Mesendoderm (in vitro differentiated cells): ENCODE measurements around the gene ISG20L2.

ENCODE experiments used
- DNase-seq: peaks from one replicate; pipeline ENCODE4 v3.0.0; 2013
- H2AK5ac ChIP-seq: 2 replicates; pipeline ENCODE4 v1.6.1; 2013; ENCODE audit warnings: low read length, inconsistent platforms
- H2BK120ac ChIP-seq: 2 replicates; pipeline ENCODE4 v1.6.1; 2013; ENCODE audit warnings: low read depth, mild to moderate bottlenecking, low read length, moderate library complexity, mixed read lengths
- H2BK15ac ChIP-seq: replicated peaks from 2 replicates; pipeline ENCODE4 v1.6.1; 2013; ENCODE audit warnings: low read depth, mild to moderate bottlenecking, moderate library complexity
- H2BK5ac ChIP-seq: 2 replicates; pipeline ENCODE4 v1.6.1; 2013; ENCODE audit warnings: low read length, inconsistent platforms
- H3K18ac ChIP-seq: 2 replicates; pipeline ENCODE4 v1.6.1; 2013; ENCODE audit warnings: mild to moderate bottlenecking, low read length, mixed read lengths
- H3K23ac ChIP-seq: one replicate; pipeline ENCODE4 v1.6.1; 2013; ENCODE audit warnings: low read length
- H3K27ac ChIP-seq: 2 replicates; pipeline ENCODE4 v1.5.1; 2013; ENCODE audit warnings: low read depth, mild to moderate bottlenecking, inconsistent platforms, low read length, moderate library complexity
- H3K27me3 ChIP-seq: 2 replicates; pipeline ENCODE4 v1.6.1; 2013; ENCODE audit warnings: low read length, control low read depth, mild to moderate bottlenecking, inconsistent platforms; ENCODE audit not compliant: insufficient read depth, poor library complexity
- H3K36me3 ChIP-seq: 2 replicates; pipeline ENCODE4 v1.6.1; 2013; ENCODE audit warnings: low read length, inconsistent platforms; ENCODE audit not compliant: control insufficient read depth, insufficient read depth
- H3K4ac ChIP-seq: one replicate; pipeline ENCODE4 v1.6.1; 2013; ENCODE audit warnings: low read depth, mild to moderate bottlenecking, low read length, moderate library complexity
- H3K4me1 ChIP-seq: 2 replicates; pipeline ENCODE4 v1.6.1; 2013; ENCODE audit warnings: low read depth, low read length, inconsistent platforms; ENCODE audit not compliant: control insufficient read depth
- H3K4me2 ChIP-seq: 2 replicates; pipeline ENCODE4 v1.6.1; 2013; ENCODE audit warnings: low read length
- H3K4me3 ChIP-seq: 2 replicates; pipeline ENCODE4 v1.5.1; 2013; ENCODE audit warnings: mild to moderate bottlenecking, low read length
- H3K56ac ChIP-seq: one replicate; pipeline ENCODE4 v1.6.1; 2013; ENCODE audit warnings: low read length
- H3K79me1 ChIP-seq: 2 replicates; pipeline ENCODE4 v1.6.1; 2013; ENCODE audit warnings: low read length, inconsistent platforms
- H3K79me2 ChIP-seq: 2 replicates; pipeline ENCODE4 v1.6.1; 2013; ENCODE audit warnings: mild to moderate bottlenecking, low read length; ENCODE audit not compliant: control insufficient read depth, insufficient read depth
- H3K9ac ChIP-seq: 2 replicates; pipeline ENCODE4 v1.6.1; 2013; ENCODE audit warnings: low read length, inconsistent platforms
- H4K5ac ChIP-seq: one replicate; pipeline ENCODE4 v1.6.1; 2013; ENCODE audit warnings: low read length
- H4K8ac ChIP-seq: one replicate; pipeline ENCODE4 v1.6.1; 2013; ENCODE audit warnings: low read depth, mild to moderate bottlenecking, control low read depth, low read length, moderate library complexity
- WGBS: extraction: QIAGEN DNeasy Blood & Tissue Kit; methylation state at CpG from one replicate; pipeline ENCODE4 v1.1.7; 2013; ENCODE audit warnings: low lambda C conversion rate, missing lambda C conversion rate; ENCODE audit not compliant: insufficient coverage; ENCODE audit errors: extremely low coverage; 5-methylcytosine and 5-hydroxymethylcytosine counted together

ISG20L2 gene

GRCh38 chr1:156751757-156752481 is 23.4 kb upstream of the ISG20L2 start:
- peaks cover 22% of the 10 kb centered on the region for H3K4me1 ChIP-seq
- peak overlapping the region; percentile 68 for H4K5ac ChIP-seq
- peak; percentile 98 for DNase-seq
- peak overlapping the region; percentile 41 for H3K4me2 ChIP-seq
- peaks cover 5% of the 10 kb centered on the region for H3K79me1 ChIP-seq
- peak overlapping the region; percentile 2 for H2AK5ac ChIP-seq
- H4K8ac ChIP-seq = no peak overlapping the region
- H3K36me3 ChIP-seq = peaks cover 2% of the 10 kb centered on the region
- H3K79me2 ChIP-seq = peaks cover 50% of the 10 kb centered on the region
- no peak overlapping the region for H2BK15ac ChIP-seq
- H3K23ac ChIP-seq = no peak overlapping the region
- peak overlapping the region; percentile 57 for H3K18ac ChIP-seq
- H3K9ac ChIP-seq = peak overlapping the region; percentile 97
- no peaks in the 10 kb centered on the region for H3K27me3 ChIP-seq
- no CpG with 5 or more reads among the region's 68 CpGs for WGBS
- peak overlapping the region; percentile 75 for H2BK5ac ChIP-seq
- H2BK120ac ChIP-seq = peak overlapping the region; percentile 16
- peak overlapping the region; percentile 89 for H3K4me3 ChIP-seq
- H3K56ac ChIP-seq = peak overlapping the region; percentile 98
- peak overlapping the region; percentile 76 for H3K4ac ChIP-seq
- H3K27ac ChIP-seq = peak overlapping the region; percentile 45

GRCh38 chr1:156751451-156751756 is 22.8 kb upstream of the ISG20L2 start, which contains the start of gene HDGF:
HDGF (minus strand) TSS chr1:156751675; CDS start chr1:156751429, 246 bp downstream.
- H3K18ac ChIP-seq = peak within 1 kb of the TSS; percentile 96
- no peak for DNase-seq
- H3K4me1 ChIP-seq = peaks cover 22% of the 10 kb centered on the region
- peak within 1 kb of the TSS; percentile 93 for H3K27ac ChIP-seq
- H2AK5ac ChIP-seq = peak within 1 kb of the TSS; percentile 2
- H3K79me2 ChIP-seq = peaks cover 54% of the 10 kb centered on the region
- peak within 1 kb of the TSS; percentile 95 for H3K23ac ChIP-seq
- peak within 1 kb of the TSS; percentile 88 for H3K4me2 ChIP-seq
- H2BK120ac ChIP-seq = peak within 1 kb of the TSS; percentile 86
- H3K36me3 ChIP-seq = peaks cover 2% of the 10 kb centered on the region
- no peak within 1 kb of the TSS for H2BK15ac ChIP-seq
- peak within 1 kb of the TSS; percentile 75 for H2BK5ac ChIP-seq
- no CpG with 5 or more reads among the region's 48 CpGs for WGBS
- H3K9ac ChIP-seq = peak within 1 kb of the TSS; percentile 97
- no peaks in the 10 kb centered on the region for H3K27me3 ChIP-seq
- H3K79me1 ChIP-seq = peaks cover 5% of the 10 kb centered on the region
- peak within 1 kb of the TSS; percentile 98 for H3K56ac ChIP-seq
- peak within 1 kb of the TSS; percentile 92 for H3K4me3 ChIP-seq
- H4K5ac ChIP-seq = peak within 1 kb of the TSS; percentile 68
- H4K8ac ChIP-seq = peak within 1 kb of the TSS; percentile 31
- peak within 1 kb of the TSS; percentile 96 for H3K4ac ChIP-seq

GRCh38 chr1:156750711-156751450 is 22.3 kb upstream of the ISG20L2 start:
- H3K4ac ChIP-seq = peak overlapping the region; percentile 96
- WGBS = no CpG with 5 or more reads among the region's 64 CpGs
- H3K27ac ChIP-seq = peak overlapping the region; percentile 93
- peaks cover 7% of the 10 kb centered on the region for H3K79me1 ChIP-seq
- no peaks in the 10 kb centered on the region for H3K27me3 ChIP-seq
- peak overlapping the region; percentile 65 for H2BK5ac ChIP-seq
- peaks cover 59% of the 10 kb centered on the region for H3K79me2 ChIP-seq
- peak; percentile 68 for DNase-seq
- peak overlapping the region; percentile 91 for H3K56ac ChIP-seq
- H3K4me1 ChIP-seq = peaks cover 27% of the 10 kb centered on the region
- H2BK15ac ChIP-seq = no peak overlapping the region
- peak overlapping the region; percentile 88 for H3K4me2 ChIP-seq
- H4K8ac ChIP-seq = peak overlapping the region; percentile 31
- peak overlapping the region; percentile 96 for H3K18ac ChIP-seq
- H2AK5ac ChIP-seq = no peak overlapping the region
- H3K9ac ChIP-seq = peak overlapping the region; percentile 93
- peak overlapping the region; percentile 92 for H3K4me3 ChIP-seq
- H2BK120ac ChIP-seq = peak overlapping the region; percentile 86
- peaks cover 2% of the 10 kb centered on the region for H3K36me3 ChIP-seq
- H4K5ac ChIP-seq = no peak overlapping the region
- peak overlapping the region; percentile 95 for H3K23ac ChIP-seq

- H2BK15ac ChIP-seq = no peak overlapping the region
- peak overlapping the region; percentile 88 for H3K4me2 ChIP-seq
- H3K36me3 ChIP-seq = peaks cover 2% of the 10 kb centered on the region
- WGBS = no CpG with 5 or more reads among the region's 5 CpGs
- peak overlapping the region; percentile 96 for H3K4ac ChIP-seq
- H2BK5ac ChIP-seq = peak overlapping the region; percentile 93
- no peak overlapping the region for H4K5ac ChIP-seq
- no peak overlapping the region for H3K23ac ChIP-seq
- H3K4me1 ChIP-seq = peaks cover 32% of the 10 kb centered on the region
- H3K79me2 ChIP-seq = peaks cover 65% of the 10 kb centered on the region
- no peaks in the 10 kb centered on the region for H3K27me3 ChIP-seq
- peak overlapping the region; percentile 31 for H4K8ac ChIP-seq
- H3K79me1 ChIP-seq = peaks cover 13% of the 10 kb centered on the region
- H3K27ac ChIP-seq = peak overlapping the region; percentile 93
- peak overlapping the region; percentile 86 for H2BK120ac ChIP-seq
- H3K56ac ChIP-seq = peak overlapping the region; percentile 91
- DNase-seq = peak; percentile 44
- peak overlapping the region; percentile 93 for H3K9ac ChIP-seq
- peak overlapping the region; percentile 92 for H3K4me3 ChIP-seq
- peak overlapping the region; percentile 96 for H3K18ac ChIP-seq
- peak overlapping the region; percentile 93 for H2AK5ac ChIP-seq
Observed at GRCh38 chr1:156750191-156750672, 21.7 kb upstream of the ISG20L2 start.

- peak overlapping the region; percentile 91 for H3K56ac ChIP-seq
- H3K23ac ChIP-seq = peak overlapping the region; percentile 72
- H3K79me1 ChIP-seq = peaks cover 19% of the 10 kb centered on the region
- no peak overlapping the region for H2BK120ac ChIP-seq
- H3K27me3 ChIP-seq = no peaks in the 10 kb centered on the region
- no peak for DNase-seq
- peak overlapping the region; percentile 96 for H3K18ac ChIP-seq
- peaks cover 33% of the 10 kb centered on the region for H3K4me1 ChIP-seq
- no peak overlapping the region for H2BK15ac ChIP-seq
- H2AK5ac ChIP-seq = peak overlapping the region; percentile 93
- peak overlapping the region; percentile 88 for H3K4me2 ChIP-seq
- H3K36me3 ChIP-seq = peaks cover 3% of the 10 kb centered on the region
- H3K4me3 ChIP-seq = peak overlapping the region; percentile 92
- H3K9ac ChIP-seq = peak overlapping the region; percentile 93
- no CpG with 5 or more reads among the region's 8 CpGs for WGBS
- peaks cover 72% of the 10 kb centered on the region for H3K79me2 ChIP-seq
- peak overlapping the region; percentile 84 for H4K5ac ChIP-seq
- peak overlapping the region; percentile 93 for H2BK5ac ChIP-seq
- peak overlapping the region; percentile 96 for H3K4ac ChIP-seq
- H3K27ac ChIP-seq = peak overlapping the region; percentile 93
- H4K8ac ChIP-seq = no peak overlapping the region
Observed at GRCh38 chr1:156749419-156750118, 21.0 kb upstream of the ISG20L2 start.
